SK-N-SH (cell line): ENCODE data around the gene AIMP1. TPM values are rescaled to one million over a fixed set of nuclear protein-coding genes. Genes with fewer than 3 reads are reported as not detected.

Experiments
- CTCF ChIA-PET: fragments of 300-600, 350-600 bp; formaldehyde crosslinking; extraction: SDS; loops from one replicate; lab custom pipeline; 2021; lab: Yijun Ruan, JAX
- POLR2A ChIA-PET: fragments of 350-600 bp; sonication (Branson Sonifier 250); formaldehyde crosslinking; extraction: SDS; loops from one replicate; lab custom pipeline; 2020; ENCODE audit warnings: antibody characterized with exemption, inconsistent platforms; lab: Yijun Ruan, JAX
- DNase-seq: peaks from one replicate; pipeline ENCODE4 v3.0.0; 2012
- H2AFZ ChIP-seq: fragments of 200-600 bp; sonication (generic); 2 replicates; pipeline ENCODE4 v1.8.1; 2016; ENCODE audit warnings: antibody characterized with exemption, mild to moderate bottlenecking, low read depth
- H3F3A ChIP-seq: fragments of 200-600 bp; sonication (generic); replicated peaks from 2 replicates; pipeline ENCODE3; 2016; ENCODE audit warnings: antibody characterized with exemption, mild to moderate bottlenecking; ENCODE audit not compliant: insufficient read depth
- H3K27ac ChIP-seq, 2 experiments: fragments of 200-500 bp in 1 of 2; fragments of 200-600 bp in 1 of 2; sonication (Bioruptor generic) in 1 of 2; sonication (generic), shearing (Covaris generic) in 1 of 2; 2 replicates each; pipeline versions ENCODE4 v1.5.1 to v1.6.1; 2014 to 2016; ENCODE audit warnings: low read depth in 2 of 2, inconsistent platforms in 1 of 2, low read length in 1 of 2, mild to moderate bottlenecking in 1 of 2, mixed read lengths in 1 of 2
- H3K27me3 ChIP-seq: fragments of 200-600 bp; sonication (generic), shearing (Covaris generic); 2 replicates; pipeline ENCODE4 v1.6.1; 2016; ENCODE audit warnings: mixed run types; ENCODE audit not compliant: insufficient read depth
- H3K36me3 ChIP-seq, 2 experiments: fragments of 200-500 bp in 1 of 2; fragments of 200-600 bp in 1 of 2; sonication (Bioruptor generic) in 1 of 2; sonication (generic) in 1 of 2; replicated peaks in 1 of 2; 2 replicates each; pipeline versions ENCODE3 to v1.5.1; 2014 to 2016; ENCODE audit warnings: low read length in 1 of 2, mild to moderate bottlenecking in 1 of 2; ENCODE audit not compliant: insufficient read depth in 2 of 2, control insufficient read depth in 1 of 2
- H3K4me1 ChIP-seq, 2 experiments: fragments of 200-500 bp in 1 of 2; fragments of 200-600 bp in 1 of 2; sonication (Bioruptor generic) in 1 of 2; sonication (generic), shearing (Covaris generic) in 1 of 2; 2 replicates each; pipeline versions ENCODE4 v1.5.1 to v1.6.1; 2014 to 2016; ENCODE audit warnings: low read depth in 1 of 2, low read length in 1 of 2, mixed run types in 1 of 2; ENCODE audit not compliant: insufficient read depth in 2 of 2, control insufficient read depth in 1 of 2
- H3K4me2 ChIP-seq: fragments of 200-600 bp; sonication (generic), shearing (Covaris generic); 2 replicates; pipeline ENCODE4 v1.6.1; 2017; ENCODE audit warnings: mixed run types
- H3K4me3 ChIP-seq, 2 experiments: fragments of 200-500 bp in 1 of 2; fragments of 200-600 bp in 1 of 2; sonication (Bioruptor generic) in 1 of 2; sonication (generic), shearing (Covaris generic) in 1 of 2; 2 replicates each; pipeline versions ENCODE4 v1.5.1 to v1.8.1; 2014 to 2016; ENCODE audit warnings: low read depth in 2 of 2, inconsistent platforms in 1 of 2, low read length in 1 of 2, mild to moderate bottlenecking in 1 of 2, mixed read lengths in 1 of 2, moderate library complexity in 1 of 2
- H3K79me2 ChIP-seq: fragments of 200-600 bp; sonication (generic); 2 replicates; pipeline ENCODE4 v1.8.1; 2017; ENCODE audit warnings: mild to moderate bottlenecking; ENCODE audit not compliant: insufficient read depth
- H3K9ac ChIP-seq: fragments of 200-600 bp; sonication (generic); 2 replicates; pipeline ENCODE4 v1.6.1; 2017; ENCODE audit warnings: mixed run types
- H3K9me2 ChIP-seq: fragments of 200-600 bp; sonication (generic); 2 replicates; pipeline ENCODE4 v1.6.1; 2017; ENCODE audit warnings: mixed run types
- H3K9me3 ChIP-seq: fragments of 200-600 bp; sonication (generic); 2 replicates; pipeline ENCODE4 v1.6.1; 2017; ENCODE audit warnings: mixed run types, mild to moderate bottlenecking, moderate library complexity
- H4K20me1 ChIP-seq: fragments of 200-600 bp; sonication (generic); 2 replicates; pipeline ENCODE4 v1.6.1; 2017; ENCODE audit warnings: mild to moderate bottlenecking, mixed run types; ENCODE audit not compliant: insufficient read depth
- CHD2 ChIP-seq: fragments of 150-350 bp; IDR thresholded peaks from 2 replicates; pipeline ENCODE4 v1.6.1; 2018; ENCODE audit warnings: low read length; ENCODE audit not compliant: partially characterized antibody
- CTCF ChIP-seq: fragments of 200-600 bp; sonication (generic); IDR thresholded peaks from 2 replicates; pipeline ENCODE4 v1.6.1; 2017; ENCODE audit warnings: antibody characterized with exemption, mild to moderate bottlenecking, moderate library complexity
- FOXM1 ChIP-seq: IDR thresholded peaks from 2 replicates; pipeline ENCODE4 v1.4.0; 2012; ENCODE audit warnings: low read depth, mild to moderate bottlenecking
- GATA2 ChIP-seq: sonication (generic); formaldehyde crosslinking; IDR thresholded peaks from 2 replicates; pipeline ENCODE4 v1.5.0; 2020; ENCODE audit warnings: mild to moderate bottlenecking, missing genetic modification reagents
- JUND ChIP-seq: IDR thresholded peaks from 2 replicates; pipeline ENCODE4 v1.4.0; 2012
- MEF2A ChIP-seq: IDR thresholded peaks from 2 replicates; pipeline ENCODE4 v1.4.0; 2012; ENCODE audit warnings: low read depth, borderline replicate concordance
- NFIC ChIP-seq: IDR thresholded peaks from 2 replicates; pipeline ENCODE4 v1.4.0; 2012; ENCODE audit warnings: borderline replicate concordance
- RAD21 ChIP-seq: IDR thresholded peaks from 2 replicates; pipeline ENCODE4 v1.6.1; 2012; ENCODE audit warnings: mild to moderate bottlenecking, low read length
- RXRA ChIP-seq: IDR thresholded peaks from 2 replicates; pipeline ENCODE4 v1.4.0; 2012; ENCODE audit warnings: low read depth, mild to moderate bottlenecking, borderline replicate concordance
- SMC3 ChIP-seq: IDR thresholded peaks from 2 replicates; pipeline ENCODE4 v1.6.1; 2012; ENCODE audit warnings: low read depth, low read length, improper control_type of control experiment
- TAF1 ChIP-seq: IDR thresholded peaks from 2 replicates; pipeline ENCODE4 v1.6.1; 2012; ENCODE audit warnings: low read depth, mild to moderate bottlenecking, low read length, moderate library complexity, borderline replicate concordance
- USF1 ChIP-seq: IDR thresholded peaks from 2 replicates; pipeline ENCODE4 v1.4.0; 2012; ENCODE audit warnings: low read depth, borderline replicate concordance
- YY1 ChIP-seq: IDR thresholded peaks from 2 replicates; pipeline ENCODE4 v1.4.0; 2012; ENCODE audit warnings: low read depth, mild to moderate bottlenecking
- WGBS: methylation state at CpG from one replicate; pipeline ENCODE4 v1.1.6; 2017; ENCODE audit warnings: low lambda C conversion rate; 5-methylcytosine and 5-hydroxymethylcytosine counted together
- polyA plus RNA-seq, 3 experiments: library from polyadenylated mRNA; depleted of rRNA; stranded (reverse); fragments of >200 nt; gene quantifications; 2 replicates each; pipeline ENCODE4 v1.2.3, GENCODE V29; 2012

The AIMP1 gene
- polyA plus RNA-seq, 1 of the 3 experiments (the other 2 are of a cell fraction), result 14.0 TPM

- no peak for TF ChIP-seq CHD2
- no peak for TF ChIP-seq NFIC
- no peak for TF ChIP-seq TAF1
- no peak for TF ChIP-seq GATA2
- H2AFZ ChIP-seq, result no peak overlapping the region
- H4K20me1 ChIP-seq, result no peaks in the 10 kb centered on the region
- H3K27ac ChIP-seq, result no peak overlapping the region
- H3K27me3 ChIP-seq, result no peaks in the 10 kb centered on the region
- H3K9ac ChIP-seq, result no peak overlapping the region
- no peak overlapping the region for H3K4me3 ChIP-seq
- peaks cover 34 to 46% of the 10 kb centered on the region in 2 experiments for H3K36me3 ChIP-seq
- H3K9me3 ChIP-seq, result no peaks in the 10 kb centered on the region; the same call in 1 of the 2 replicates
- H3K4me1 ChIP-seq, result peaks cover 0 to 12% of the 10 kb centered on the region in 2 experiments; a peak in 2 of 4 replicates
- ChIA-PET CTCF (no interaction called here), POLR2A (no interaction called here)
- no peak for DNase-seq
- H3K4me2 ChIP-seq, result no peak overlapping the region
- H3F3A ChIP-seq, result peaks cover 23% of the 10 kb centered on the region
- no peaks in the 10 kb centered on the region; the same call in 1 of the 2 replicates for H3K9me2 ChIP-seq
- peaks cover 76% of the 10 kb centered on the region for H3K79me2 ChIP-seq
Observed at GRCh38 chr4:106323119-106323518, 6.8 kb downstream of the AIMP1 start.

- Histone ChIP-seq H3K9me2 (no peaks in the 10 kb centered on the region; the same call in 1 of the 2 replicates), H3K4me2 (no peak overlapping the region), H4K20me1 (no peaks in the 10 kb centered on the region), H3K9me3 (no peaks in the 10 kb centered on the region; the same call in 1 of the 2 replicates), H3K79me2 (peaks cover 49% of the 10 kb centered on the region), H3K27me3 (no peaks in the 10 kb centered on the region)
- POLR2A ChIA-PET, result no interaction called here
- TF ChIP-seq NFIC (no peak), USF1 (peak; percentile 62; the same call in 1 of the 2 replicates), FOXM1 (no peak), YY1 (no peak), JUND (no peak), MEF2A (no peak)
- TF ChIP-seq, all 33 proteins: peak for 1
- CTCF ChIA-PET, result no interaction called here
- H2AFZ ChIP-seq, result no peak overlapping the region
- peaks cover 50 to 68% of the 10 kb centered on the region in 2 experiments for H3K36me3 ChIP-seq
- peaks cover 0 to 8% of the 10 kb centered on the region in 2 experiments; a peak in 2 of 4 replicates for H3K4me1 ChIP-seq
- no peak overlapping the region for H3K4me3 ChIP-seq
- H3K27ac ChIP-seq, result no peak overlapping the region
- peaks cover 34% of the 10 kb centered on the region for H3F3A ChIP-seq
- no peak for DNase-seq
- H3K9ac ChIP-seq, result no peak overlapping the region
Observed at GRCh38 chr4:106325800-106326199, 9.4 kb downstream of the AIMP1 start.

GRCh38 chr4:106329041-106329618, 12.8 kb downstream of the AIMP1 start:
- peaks cover 0 to 8% of the 10 kb centered on the region in 2 experiments; a peak in 2 of 4 replicates for H3K4me1 ChIP-seq
- H3K36me3 ChIP-seq, result peaks cover 79 to 86% of the 10 kb centered on the region in 2 experiments
- peak; percentile 44 for DNase-seq
- no peaks in the 10 kb centered on the region for H3K9me2 ChIP-seq
- H3K4me3 ChIP-seq, result peak overlapping the region in 1 of 2 experiments; percentile 14; a peak in 1 of 4 replicates
- H3K27me3 ChIP-seq, result no peaks in the 10 kb centered on the region
- POLR2A ChIA-PET, result no interaction called here
- TF ChIP-seq CTCF (peak; percentile 78), SMC3 (0 out of 2 replicates have a peak, but pooled peaks have one; percentile 31), RXRA (no peak), RAD21 (peak; percentile 55)
- TF ChIP-seq, all 33 proteins: peak for 3
- Histone ChIP-seq H3K4me2 (no peak overlapping the region), H4K20me1 (no peaks in the 10 kb centered on the region), H3F3A (peaks cover 36% of the 10 kb centered on the region), H3K79me2 (peaks cover 22% of the 10 kb centered on the region), H3K9ac (no peak overlapping the region), H3K27ac (no peak overlapping the region; a peak in 1 of 4 replicates), H3K9me3 (no peaks in the 10 kb centered on the region; the same call in 1 of the 2 replicates), H2AFZ (no peak overlapping the region)
- CTCF ChIA-PET, result interaction anchor here (0.5 to 1.5 kb wide), 12 partner anchors 9 to 853 kb away, joined by 3 to 6 read pairs (median 3); partner anchors contain the start of genes GSTCD and INTS12
- 64% methylated on average over 1 of the region's 1 CpG for WGBS
